ENCODE measurements around the gene GLB1L3.
"Not testable (repeated sequence)": the region's sequence is repeated elsewhere in the genome, so short reads cannot be mapped to it uniquely, and the experiment has no call there.

GLB1L3 gene

DNA sequence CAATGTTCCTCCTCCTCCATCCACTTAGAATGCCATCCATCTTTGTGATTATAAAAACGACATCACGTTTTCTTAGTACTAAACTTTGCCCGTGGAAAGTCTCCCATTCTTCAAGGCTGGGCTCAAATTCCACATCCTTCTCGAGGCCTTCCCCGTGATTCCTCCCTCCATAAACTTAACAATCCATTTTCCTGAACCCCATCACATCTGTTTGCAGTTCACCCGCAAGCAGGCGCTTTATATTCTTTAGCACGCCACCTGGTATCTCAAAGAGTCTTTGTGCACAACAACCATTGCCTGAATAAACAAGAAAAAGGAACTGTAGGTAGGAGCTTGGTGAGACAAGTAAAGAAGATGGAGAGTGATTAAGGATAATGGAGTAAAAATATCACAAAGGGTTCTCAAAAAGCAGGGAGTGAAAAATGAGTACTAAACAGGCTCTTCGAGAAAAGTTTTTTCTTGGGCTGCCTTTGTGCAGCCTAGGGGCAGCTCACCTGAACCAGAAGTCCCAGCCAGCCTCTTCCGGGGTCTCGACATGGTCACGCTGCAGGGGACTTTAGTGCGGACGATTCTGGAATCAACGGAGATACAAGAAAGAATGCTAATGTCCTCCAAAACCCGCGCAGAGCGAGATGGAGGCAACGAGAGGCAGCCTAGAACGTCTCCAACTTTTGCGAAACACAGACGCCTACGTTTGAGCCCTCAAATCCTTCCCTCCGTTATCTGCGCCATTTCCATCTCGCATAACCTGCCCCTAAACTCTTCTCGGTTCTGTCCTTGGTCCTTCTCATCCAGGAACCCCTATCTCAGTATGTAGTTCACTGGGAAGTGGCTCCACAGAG lies 23.6 kb upstream of the GLB1L3 start:
- no peak for DNase-seq (ENCODE audit: low read depth)

DNA sequence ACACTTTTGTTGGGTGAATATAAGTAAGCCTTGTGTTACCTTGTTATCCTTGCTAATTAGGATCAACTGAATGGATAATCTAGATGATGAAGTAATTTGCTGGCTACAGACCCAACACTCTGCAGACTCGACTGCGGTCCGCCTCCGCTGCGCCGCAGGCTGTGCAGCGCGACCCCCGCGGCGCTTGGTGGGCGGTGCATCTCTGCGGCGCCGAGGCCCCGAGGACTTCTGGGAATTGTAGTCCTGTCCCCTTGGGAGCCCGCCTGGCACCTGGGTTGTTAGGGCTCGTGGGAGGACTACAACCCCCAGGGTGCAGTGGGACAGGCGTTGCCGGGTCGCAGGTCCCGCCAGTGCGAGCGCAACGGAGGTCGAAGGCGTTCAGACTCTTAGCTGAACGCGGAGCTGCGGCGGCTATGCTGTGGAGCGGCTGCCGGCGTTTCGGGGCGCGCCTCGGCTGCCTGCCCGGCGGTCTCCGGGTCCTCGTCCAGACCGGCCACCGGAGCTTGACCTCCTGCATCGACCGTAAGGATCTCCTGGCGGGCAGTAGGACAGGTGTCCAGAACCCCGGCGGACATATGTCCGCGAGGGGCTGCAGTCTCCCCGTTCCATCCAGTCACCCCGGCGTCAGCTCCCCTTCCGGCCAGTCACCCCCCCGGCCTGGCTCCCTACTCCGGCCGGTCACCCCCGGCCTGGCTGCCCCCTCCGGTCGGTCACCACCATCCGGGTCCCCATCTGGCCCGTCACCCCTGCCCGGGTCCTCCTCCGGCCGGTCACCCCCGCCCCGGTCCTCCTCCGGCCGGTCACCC lies 22.8 kb upstream of the GLB1L3 start, which contains the start of the genes ACAD8 and THYN1:
Gene ACAD8, plus strand, starts transcription at position 381 of the 806 bp plus-strand sequence. Its CDS starts 33 bp downstream, at position 414.
Gene THYN1, minus strand, starts transcription at position 165 of the 806 bp plus-strand sequence. CDS start 470 bp downstream, outside the sequence.
- DNase-seq (ENCODE audit: low read depth): peak; percentile 57

DNA sequence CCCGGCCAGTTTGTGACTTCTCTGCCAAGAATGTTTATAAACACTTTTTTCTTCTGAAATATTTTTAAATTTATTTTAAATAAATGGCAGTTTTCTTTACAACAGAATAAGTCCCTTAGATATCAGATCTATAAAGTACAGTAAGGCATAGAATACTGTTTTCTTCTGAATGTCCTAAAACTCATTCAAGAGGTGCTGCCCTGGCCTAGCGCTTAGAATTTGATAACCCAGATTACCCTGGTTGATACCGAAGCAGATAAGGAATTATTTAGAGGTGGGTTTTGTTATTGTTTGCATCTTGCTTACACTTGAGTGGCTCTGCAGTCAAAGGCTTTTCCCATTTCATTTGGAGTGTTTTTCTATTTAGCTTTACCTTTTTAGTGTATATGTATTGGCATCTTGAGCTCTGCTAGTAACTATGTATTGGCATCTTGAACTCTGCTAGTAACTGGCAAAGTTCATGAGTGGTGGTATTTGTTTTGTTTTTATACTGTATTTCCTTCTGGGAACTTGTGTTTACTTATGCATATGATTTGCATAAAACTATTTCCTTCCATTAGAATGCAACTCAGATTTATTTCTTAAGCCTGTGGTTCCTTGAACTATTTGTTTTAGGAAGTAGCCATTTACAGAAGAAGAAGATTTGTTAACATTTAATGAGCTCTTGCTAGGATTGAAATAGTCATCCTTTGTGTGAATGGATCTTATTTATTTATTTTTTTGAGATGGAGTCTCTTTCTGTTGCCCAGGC lies 21.6 kb upstream of the GLB1L3 start:
- DNase-seq (ENCODE audit: low read depth): no peak

DNA sequence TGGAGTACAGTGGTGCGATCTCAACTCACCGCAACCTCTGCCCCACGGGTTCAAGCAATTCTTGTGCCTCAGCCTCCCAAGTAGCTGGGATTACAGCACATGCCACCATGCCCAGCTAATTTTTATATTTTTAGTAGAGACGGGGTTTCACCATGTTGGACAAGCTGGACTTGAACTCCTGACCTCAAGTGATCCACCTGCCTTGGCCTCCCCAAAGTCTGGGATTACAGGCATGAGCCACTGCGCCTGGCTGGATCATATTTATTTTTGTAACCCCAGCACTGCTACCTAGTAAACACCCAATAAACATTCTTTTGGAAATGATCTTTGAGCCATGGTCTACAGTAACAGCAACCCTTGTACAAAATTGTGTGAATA lies 21.0 kb upstream of the GLB1L3 start:
- not testable (repeated sequence) for DNase-seq (ENCODE audit: low read depth)

DNA sequence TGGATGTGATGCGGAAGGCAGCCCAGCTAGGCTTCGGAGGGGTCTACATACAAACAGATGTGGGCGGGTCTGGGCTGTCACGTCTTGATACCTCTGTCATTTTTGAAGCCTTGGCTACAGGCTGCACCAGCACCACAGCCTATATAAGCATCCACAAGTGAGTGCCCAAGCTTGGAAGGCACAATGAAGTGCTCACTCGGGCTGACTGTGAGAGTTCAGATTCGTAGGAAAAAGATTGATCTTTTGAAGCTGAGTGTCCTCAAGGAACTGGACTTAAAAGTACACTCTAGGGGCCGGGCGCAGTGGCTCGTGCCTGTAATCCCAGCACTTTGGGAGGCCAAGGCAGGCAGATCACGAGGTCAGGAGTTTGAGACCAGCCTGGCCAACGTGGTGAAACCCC lies 19.1 kb upstream of the GLB1L3 start:
- DNase-seq (ENCODE audit: low read depth): no peak

DNA sequence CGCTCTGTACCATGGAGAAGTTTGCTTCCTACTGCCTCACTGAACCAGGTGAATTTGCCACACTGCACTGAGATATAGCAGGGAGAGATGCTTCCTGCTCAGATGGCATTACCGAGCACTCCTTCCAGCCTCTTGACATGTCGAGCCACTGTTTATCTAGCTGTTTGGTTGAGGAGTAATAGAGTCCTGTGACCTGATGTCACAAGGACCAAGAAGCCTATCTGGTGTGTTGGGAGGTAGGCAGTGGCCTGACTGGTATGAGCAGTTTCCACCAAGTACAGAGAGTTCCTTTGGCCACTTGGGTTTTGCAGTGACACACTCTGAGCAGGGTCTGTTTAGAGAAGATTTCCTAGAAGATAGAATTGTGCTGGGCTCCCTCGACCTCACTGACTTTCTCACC lies 17.6 kb upstream of the GLB1L3 start:
- no peak for DNase-seq (ENCODE audit: low read depth)

DNA sequence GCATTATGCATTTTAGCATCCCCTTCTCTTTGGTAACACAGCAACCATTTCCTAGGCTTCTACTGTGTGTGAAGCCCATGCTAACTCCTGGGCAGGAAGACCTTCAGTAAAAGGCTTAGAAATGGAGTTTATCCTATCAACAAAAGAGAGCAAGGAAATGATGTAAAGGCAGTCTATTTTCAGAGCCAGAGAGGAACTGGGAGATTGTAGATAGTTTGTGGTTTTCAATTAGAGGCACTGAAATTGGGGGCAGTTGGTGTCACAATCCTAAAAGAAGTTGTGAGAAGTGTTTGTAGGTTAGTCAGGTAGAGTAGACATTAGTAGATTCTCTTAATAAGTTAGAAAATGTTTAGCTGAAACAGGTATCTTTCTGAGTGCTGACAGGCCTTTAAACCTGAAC lies 15.7 kb upstream of the GLB1L3 start:
- no peak for DNase-seq (ENCODE audit: low read depth)

DNA sequence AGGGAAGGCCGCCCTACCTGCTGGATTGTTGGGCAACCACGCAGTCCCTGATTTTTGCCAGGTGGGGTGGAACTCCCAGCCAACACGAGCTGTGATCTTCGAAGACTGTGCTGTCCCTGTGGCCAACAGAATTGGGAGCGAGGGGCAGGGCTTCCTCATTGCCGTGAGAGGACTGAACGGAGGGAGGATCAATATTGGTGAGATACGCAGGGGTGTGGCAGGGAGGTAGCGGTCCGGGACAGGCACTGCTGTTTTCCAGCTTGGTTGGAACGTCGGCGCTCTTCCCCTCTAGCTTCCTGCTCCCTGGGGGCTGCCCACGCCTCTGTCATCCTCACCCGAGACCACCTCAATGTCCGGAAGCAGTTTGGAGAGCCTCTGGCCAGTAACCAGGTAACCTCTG lies 15.2 kb upstream of the GLB1L3 start:
- no peak for DNase-seq (ENCODE audit: low read depth)

DNA sequence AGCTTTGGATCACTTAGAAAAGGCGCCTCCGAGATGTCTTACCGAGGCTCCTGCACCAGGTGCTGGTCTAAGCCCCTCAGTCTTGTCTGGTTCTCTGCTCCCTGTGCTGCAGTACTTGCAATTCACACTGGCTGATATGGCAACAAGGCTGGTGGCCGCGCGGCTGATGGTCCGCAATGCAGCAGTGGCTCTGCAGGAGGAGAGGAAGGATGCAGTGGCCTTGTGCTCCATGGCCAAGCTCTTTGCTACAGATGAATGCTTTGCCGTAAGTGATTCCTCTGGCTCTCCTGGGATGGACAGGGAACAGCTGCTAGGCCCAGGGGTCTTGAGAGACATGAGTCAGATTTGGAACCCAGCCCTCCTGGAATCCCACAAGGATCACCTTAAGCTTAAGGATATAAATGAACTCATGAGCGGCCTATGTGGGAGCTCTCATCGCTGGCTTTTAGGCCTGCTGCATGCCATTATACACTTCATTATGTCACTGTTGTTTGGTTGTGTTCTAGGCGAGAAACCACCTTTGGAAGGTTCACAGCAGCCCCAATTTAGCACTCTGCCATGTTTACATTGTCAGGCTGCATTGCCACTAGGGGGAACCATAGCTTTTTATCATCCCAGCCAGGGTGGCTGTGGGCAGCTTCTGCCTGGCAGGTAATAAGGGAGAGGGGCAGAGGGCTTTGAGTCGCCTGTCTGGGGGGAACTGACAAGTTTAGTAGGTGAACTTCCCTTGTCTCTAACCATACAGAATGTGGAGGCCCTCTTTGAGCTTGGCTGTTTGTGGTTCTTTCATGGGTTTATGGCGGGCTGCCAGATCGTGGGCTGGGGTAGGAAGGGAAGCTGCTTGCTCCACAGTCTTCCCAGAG lies 14.3 kb upstream of the GLB1L3 start:
- no peak for DNase-seq (ENCODE audit: low read depth)

DNA sequence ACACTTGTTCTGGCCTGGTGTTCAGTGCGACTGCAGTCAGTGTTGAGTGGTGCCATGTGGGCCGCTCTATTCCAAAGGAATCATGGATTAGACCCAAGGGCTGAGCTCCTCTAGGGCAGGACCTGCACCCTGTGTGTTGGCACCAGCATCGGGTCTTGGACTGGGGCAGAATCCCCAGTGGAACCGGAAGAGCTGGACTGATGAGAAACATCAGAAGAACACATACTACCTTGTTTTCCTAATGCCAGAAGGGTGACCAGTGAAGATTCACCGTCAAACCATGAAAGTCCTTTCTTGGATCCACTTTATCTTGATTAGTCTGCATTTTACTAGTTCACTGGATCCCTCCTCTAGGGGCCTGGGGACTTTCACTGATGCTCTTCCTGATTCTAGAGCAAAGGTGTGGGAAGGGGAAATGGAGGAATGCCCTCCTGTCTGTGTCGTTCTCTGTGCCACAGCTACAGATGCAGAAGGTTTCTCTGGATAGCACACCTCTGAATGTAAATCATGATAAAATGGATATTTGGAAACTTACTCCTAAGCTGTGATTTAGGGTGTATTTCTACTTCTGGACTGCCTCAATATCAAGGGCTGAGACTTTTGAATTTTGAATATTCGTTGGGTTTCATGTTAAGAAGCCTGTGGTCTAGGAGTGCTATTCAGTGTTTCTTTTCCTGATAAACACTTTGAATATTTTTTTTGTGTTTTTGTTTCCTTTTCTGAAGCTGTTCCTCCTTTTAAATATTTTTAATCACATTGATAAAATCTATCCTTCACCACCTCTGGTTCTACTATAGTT lies 11.0 kb upstream of the GLB1L3 start:
- no peak for DNase-seq (ENCODE audit: low read depth)

DNA sequence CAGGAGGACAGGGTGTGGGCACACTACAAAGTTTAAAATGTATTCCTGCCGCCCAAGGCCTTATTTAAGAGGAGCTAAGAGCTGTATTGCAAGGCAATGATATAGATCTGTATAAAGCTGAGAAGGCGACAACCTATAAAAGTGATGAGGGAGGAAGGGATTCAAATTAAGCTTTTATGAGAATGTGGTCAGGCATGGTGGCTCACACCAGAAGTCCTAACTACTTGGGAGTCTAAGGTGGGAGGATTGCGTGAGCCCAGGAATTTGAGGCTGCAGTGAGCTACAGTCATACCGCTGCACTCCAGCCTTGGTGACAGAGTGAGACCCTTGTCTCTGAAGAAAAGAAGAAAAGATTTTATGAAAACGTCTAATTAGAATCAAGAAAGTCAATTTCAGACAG lies 9.7 kb upstream of the GLB1L3 start:
- no peak for DNase-seq (ENCODE audit: low read depth)

DNA sequence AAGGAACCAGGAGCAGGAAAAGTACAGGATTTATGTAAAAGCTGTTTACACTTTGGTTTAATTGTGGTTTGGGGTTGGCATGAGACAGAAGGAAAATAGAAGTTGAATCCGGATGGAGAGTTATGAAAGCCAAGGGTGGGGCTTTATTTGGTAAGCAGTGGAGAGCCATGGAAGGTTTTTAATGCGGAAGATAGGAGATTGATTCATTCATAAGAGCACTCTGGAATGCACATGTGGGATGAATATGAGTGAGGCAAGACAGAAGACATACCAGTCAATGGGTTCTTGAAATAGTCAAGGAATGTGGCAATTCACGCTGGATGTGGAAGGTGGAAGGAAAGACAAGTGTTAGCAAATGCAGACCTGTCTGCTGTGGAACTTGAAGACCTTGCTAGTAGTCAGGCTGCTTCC lies 9.3 kb upstream of the GLB1L3 start:
- DNase-seq (ENCODE audit: low read depth): no peak

DNA sequence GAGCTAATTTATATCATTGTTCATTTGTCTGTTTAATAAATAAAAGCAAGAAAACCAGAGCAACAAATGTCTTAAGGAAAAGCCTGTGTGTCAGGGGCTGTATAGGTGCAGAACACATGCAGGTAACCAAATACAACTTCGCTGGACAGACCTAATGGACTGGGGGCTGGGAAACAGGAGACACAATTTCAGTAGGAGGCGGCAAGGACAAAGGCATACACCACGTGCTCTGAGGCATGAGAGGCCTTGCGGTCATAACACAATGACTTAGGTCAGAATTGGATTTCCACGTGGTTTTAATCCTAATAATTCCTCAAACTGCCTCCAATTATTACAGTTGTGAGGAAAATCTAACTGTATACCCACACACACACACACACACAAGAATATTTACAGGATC lies 8.7 kb upstream of the GLB1L3 start:
- DNase-seq (ENCODE audit: low read depth): no peak

DNA sequence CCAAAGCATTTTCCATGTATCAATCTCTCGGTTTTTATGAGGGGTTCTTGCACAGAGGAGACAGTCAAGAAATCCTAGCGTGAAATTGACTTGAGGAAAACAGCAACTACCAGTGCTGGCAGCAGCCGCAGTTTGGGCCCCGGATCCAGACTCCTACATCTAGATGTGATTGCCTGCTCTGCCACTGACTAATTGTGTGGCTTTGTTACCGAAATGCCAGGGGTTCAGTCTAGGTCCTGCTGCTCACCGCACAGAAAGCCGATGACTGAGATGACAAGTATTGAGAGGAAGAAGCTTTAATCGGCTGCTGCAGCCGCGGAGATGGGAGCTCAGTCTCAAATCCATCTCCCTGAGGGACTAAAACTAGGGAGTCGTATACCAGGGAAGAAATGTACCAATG lies 8.2 kb upstream of the GLB1L3 start:
- no peak for DNase-seq (ENCODE audit: low read depth)

DNA sequence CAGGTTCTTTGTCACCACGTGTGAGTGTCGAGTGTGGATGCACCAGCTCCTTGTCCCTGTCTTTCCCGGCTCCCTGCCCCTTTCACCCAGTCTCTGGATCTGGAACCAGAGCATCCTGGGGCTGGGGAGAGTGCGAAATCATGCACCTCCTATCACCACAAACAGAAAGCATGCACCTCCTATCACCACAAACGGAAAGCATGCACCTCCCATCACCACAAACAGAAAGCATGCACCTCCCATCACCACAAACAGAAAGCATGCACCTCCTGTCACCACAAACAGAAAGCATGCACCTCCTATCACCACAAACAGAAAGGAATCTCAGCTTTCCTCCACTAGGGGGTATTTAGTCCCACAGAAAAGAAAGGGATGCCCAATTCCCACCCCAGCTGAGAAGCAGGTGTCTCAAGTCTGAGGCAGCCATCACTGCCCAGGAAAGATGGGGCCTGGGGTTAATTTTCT lies 5.9 kb upstream of the GLB1L3 start:
- DNase-seq (ENCODE audit: low read depth): no peak

DNA sequence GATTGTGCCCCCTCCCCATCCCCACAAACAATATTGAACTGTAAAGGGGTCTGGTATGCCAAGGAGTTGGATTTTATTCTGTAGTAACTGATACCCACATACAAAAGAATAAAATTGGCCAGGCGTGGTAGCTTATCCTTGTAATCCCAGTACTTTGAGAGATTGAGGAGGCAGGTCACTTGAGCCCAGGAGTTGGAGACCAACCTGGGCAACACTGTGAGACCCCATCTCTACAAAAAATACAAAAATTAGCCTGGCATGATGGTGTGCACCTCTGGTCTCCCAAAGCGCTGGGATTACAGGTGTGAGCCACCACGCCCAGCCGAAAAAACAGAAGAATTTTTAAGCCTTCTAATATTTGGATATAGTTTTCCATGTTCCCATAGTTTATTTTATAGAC lies 4.2 kb upstream of the GLB1L3 start:
- DNase-seq (ENCODE audit: low read depth): no peak

DNA sequence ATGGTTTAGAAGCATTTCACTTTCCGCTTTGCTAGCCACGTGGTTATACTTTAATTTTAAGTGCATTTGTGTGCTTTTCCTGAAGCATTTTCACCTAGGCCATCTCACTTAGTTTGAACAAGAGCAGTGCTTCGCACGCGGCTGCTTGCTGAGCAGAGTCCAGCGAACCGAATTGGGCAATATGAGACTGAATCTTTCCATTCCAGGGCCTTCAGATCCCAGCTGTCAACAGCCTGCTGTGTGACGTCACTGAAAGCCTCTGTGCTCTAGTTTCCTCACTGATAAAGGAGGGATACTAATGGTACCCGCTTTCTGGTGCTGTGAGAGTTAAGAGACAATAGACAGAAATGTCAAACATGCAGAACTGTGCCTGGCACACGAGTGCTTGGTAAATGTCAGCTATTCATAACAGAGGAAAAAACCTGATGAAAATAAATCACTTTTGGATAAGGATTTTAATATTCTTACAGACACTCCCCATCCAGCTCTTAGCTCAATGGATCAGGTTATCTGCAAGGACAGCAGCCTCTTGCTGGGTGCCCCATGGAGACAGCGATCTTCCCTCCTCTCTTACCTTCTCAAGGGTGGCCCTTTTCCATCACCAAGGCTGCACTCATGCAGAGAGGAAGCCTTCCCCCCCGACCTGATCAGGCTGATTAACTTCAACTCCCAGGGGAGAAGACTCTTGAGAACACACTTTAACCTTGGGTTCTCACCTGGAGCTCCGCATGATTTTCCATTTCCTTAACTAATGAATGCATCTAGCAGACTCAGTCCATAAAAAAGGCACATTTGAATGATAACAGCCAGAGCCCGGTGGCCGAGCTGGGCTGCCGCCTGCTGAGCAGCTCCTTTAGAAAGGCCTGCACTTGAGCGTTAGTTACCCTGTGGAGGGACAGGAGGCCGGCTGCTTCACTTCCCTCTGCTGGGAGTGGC lies 3.5 kb upstream of the GLB1L3 start:
- no peak for DNase-seq (ENCODE audit: low read depth)

DNA sequence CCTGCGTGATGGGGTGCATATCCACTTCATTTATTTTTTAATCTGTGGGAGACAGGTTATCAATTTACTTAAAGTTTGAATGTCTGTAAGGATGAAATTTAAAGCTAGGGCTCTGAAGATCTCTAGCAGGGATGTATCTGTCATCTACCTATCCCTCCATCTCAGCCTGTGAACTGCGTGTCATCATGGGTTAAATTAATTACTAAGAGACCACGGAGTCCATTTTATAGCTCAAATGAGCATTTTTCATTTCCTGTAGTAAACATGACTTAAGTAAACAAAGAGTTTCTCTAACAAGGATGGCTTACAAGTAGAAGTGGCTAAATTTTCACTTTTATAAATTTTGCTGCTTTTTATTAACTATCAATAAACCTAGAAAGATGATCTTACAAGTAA lies 2.9 kb upstream of the GLB1L3 start:
- no peak for DNase-seq (ENCODE audit: low read depth)

DNA sequence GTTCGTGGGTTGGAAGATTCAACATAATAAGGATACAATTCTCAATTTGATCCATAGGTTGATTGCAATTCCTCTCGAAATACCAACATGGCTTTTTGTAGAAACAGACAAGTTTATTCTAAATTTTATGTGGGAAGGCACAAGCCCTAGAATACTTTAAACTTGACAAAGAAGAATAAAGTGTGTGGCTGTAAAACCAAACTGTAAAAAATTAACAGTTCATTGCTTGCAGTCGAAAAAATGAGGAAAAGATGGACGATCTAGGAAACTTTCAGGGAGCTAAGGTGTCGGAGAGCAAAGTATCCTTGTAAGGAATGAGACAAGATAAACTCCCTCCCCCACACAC lies 1.0 kb upstream of the GLB1L3 start:
- no peak for DNase-seq (ENCODE audit: low read depth)

Data from HS-27A (cell line).